Osteoblast (primary cell): ENCODE data around the gene HDAC4. TPM values are rescaled to one million over a fixed set of nuclear protein-coding genes. Genes with fewer than 3 reads are reported as not detected.

Experiments used
- DNase-seq: peaks from one replicate; pipeline ENCODE4 v3.0.0; 2011; ENCODE audit warnings: low spot score, mixed read lengths; ENCODE audit not compliant: insufficient read length; ENCODE audit errors: missing footprints
- H2AFZ ChIP-seq: 2 replicates; pipeline ENCODE4 v1.6.0; 2011; ENCODE audit warnings: mild to moderate bottlenecking, low read length
- H3K27ac ChIP-seq: 2 replicates; pipeline ENCODE4 v1.5.1; 2011; ENCODE audit warnings: mild to moderate bottlenecking, low read depth, low read length, moderate library complexity
- H3K27me3 ChIP-seq: 2 replicates; pipeline ENCODE4 v1.6.0; 2012; ENCODE audit warnings: mild to moderate bottlenecking, control low read depth, inconsistent platforms, low read length, moderate library complexity; ENCODE audit not compliant: insufficient read depth
- H3K36me3 ChIP-seq: 2 replicates; pipeline ENCODE4 v1.5.1; 2011; ENCODE audit warnings: mild to moderate bottlenecking, low read length, control low read depth, moderate library complexity; ENCODE audit not compliant: insufficient read depth
- H3K4me1 ChIP-seq: 2 replicates; pipeline ENCODE4 v1.5.1; 2011; ENCODE audit warnings: mild to moderate bottlenecking, low read length, control low read depth, moderate library complexity; ENCODE audit not compliant: insufficient read depth
- H3K4me2 ChIP-seq: 2 replicates; pipeline ENCODE4 v1.6.0; 2011; ENCODE audit warnings: mild to moderate bottlenecking, low read length; ENCODE audit not compliant: insufficient read depth
- H3K4me3 ChIP-seq: fragments of 200-600 bp; sonication (generic); 3 replicates; pipeline ENCODE4 v1.5.1; 2012; ENCODE audit warnings: mild to moderate bottlenecking, low read length, inconsistent platforms; ENCODE audit not compliant: insufficient read depth
- H3K79me2 ChIP-seq: 2 replicates; pipeline ENCODE4 v1.6.0; 2012; ENCODE audit warnings: mild to moderate bottlenecking, low read length, control low read depth, inconsistent platforms; ENCODE audit not compliant: insufficient read depth
- H3K9me3 ChIP-seq: 2 replicates; pipeline ENCODE4 v1.5.1; 2011; ENCODE audit warnings: low read depth, low read length, control low read depth
- H4K20me1 ChIP-seq: 2 replicates; pipeline ENCODE4 v1.6.0; 2012; ENCODE audit warnings: mild to moderate bottlenecking, low read length, control low read depth; ENCODE audit not compliant: insufficient read depth
- CTCF ChIP-seq: IDR thresholded peaks from 2 replicates; pipeline ENCODE4 v1.5.1; 2011; ENCODE audit warnings: mild to moderate bottlenecking, low read depth, low read length, moderate library complexity; ENCODE audit errors: extremely low read depth
- total RNA-seq: library from RNA; depleted of rRNA; stranded (reverse); fragments of >200 nt; gene quantifications from 2 replicates; pipeline ENCODE4 v1.2.3, GENCODE V29; 2012

Gene HDAC4
- total RNA-seq, 1 donor = 30.8 TPM

GRCh38 chr2:239137898-239138283, 262.9 kb downstream of the HDAC4 start:
- H3K9me3 ChIP-seq = no peaks in the 10 kb centered on the region
- no peaks in the 10 kb centered on the region for H3K79me2 ChIP-seq
- no peak for TF ChIP-seq CTCF
- H3K27ac ChIP-seq = no peak overlapping the region
- H3K4me2 ChIP-seq = no peak overlapping the region
- no peaks in the 10 kb centered on the region for H3K27me3 ChIP-seq
- H2AFZ ChIP-seq = no peak overlapping the region
- no peaks in the 10 kb centered on the region for H4K20me1 ChIP-seq
- H3K4me1 ChIP-seq = peaks cover 10% of the 10 kb centered on the region
- no peak overlapping the region for H3K4me3 ChIP-seq
- no peak for DNase-seq
- H3K36me3 ChIP-seq = peaks cover 7% of the 10 kb centered on the region

GRCh38 chr2:239137165-239137897, 263.5 kb downstream of the HDAC4 start:
- peaks cover 7% of the 10 kb centered on the region for H3K36me3 ChIP-seq
- no peaks in the 10 kb centered on the region for H3K27me3 ChIP-seq

GRCh38 chr2:239136762-239137161, 264.1 kb downstream of the HDAC4 start:
- no peak overlapping the region for H3K27ac ChIP-seq

More at GRCh38 chr2:239137165-239137897, 263.5 kb downstream of the HDAC4 start:
- H4K20me1 ChIP-seq = no peaks in the 10 kb centered on the region
- no peak overlapping the region for H3K27ac ChIP-seq
- no peak for DNase-seq
- H3K4me1 ChIP-seq = peaks cover 10% of the 10 kb centered on the region
- H2AFZ ChIP-seq = no peak overlapping the region
- no peak overlapping the region for H3K4me2 ChIP-seq
- TF ChIP-seq CTCF = no peak
- H3K4me3 ChIP-seq = no peak overlapping the region
- no peaks in the 10 kb centered on the region for H3K9me3 ChIP-seq
- no peaks in the 10 kb centered on the region for H3K79me2 ChIP-seq

More at GRCh38 chr2:239136762-239137161, 264.1 kb downstream of the HDAC4 start:
- no peak overlapping the region for H2AFZ ChIP-seq
- DNase-seq = no peak
- no peaks in the 10 kb centered on the region for H3K79me2 ChIP-seq
- H3K4me3 ChIP-seq = no peak overlapping the region
- peaks cover 7% of the 10 kb centered on the region for H3K36me3 ChIP-seq
- no peaks in the 10 kb centered on the region for H3K9me3 ChIP-seq
- H3K4me2 ChIP-seq = no peak overlapping the region
- no peak for TF ChIP-seq CTCF
- H4K20me1 ChIP-seq = no peaks in the 10 kb centered on the region
- H3K27me3 ChIP-seq = no peaks in the 10 kb centered on the region
- H3K4me1 ChIP-seq = peaks cover 10% of the 10 kb centered on the region
